NCI-H69 (cell line): ENCODE measurements around the gene LRRC27.

Experiments
- DNase-seq: peaks from one replicate; lab custom pipeline; 2025; lab: John Stamatoyannopoulos, UW

The LRRC27 gene

GRCh38 chr10:132390921-132391675, 59.1 kb downstream of the LRRC27 start:
- no peak for DNase-seq

- DNase-seq = no peak
Measured at GRCh38 chr10:132391676-132392020, 59.7 kb downstream of the LRRC27 start.

GRCh38 chr10:132392184-132392800, 60.3 kb downstream of the LRRC27 start:
- no peak for DNase-seq

- no peak for DNase-seq
Measured at GRCh38 chr10:132392811-132393694, 61.1 kb downstream of the LRRC27 start.

GRCh38 chr10:132393695-132394181, 61.7 kb downstream of the LRRC27 start:
- DNase-seq = no peak

GRCh38 chr10:132394201-132394811, 62.3 kb downstream of the LRRC27 start:
- peak; percentile 30 for DNase-seq

- DNase-seq = no peak
Measured at GRCh38 chr10:132394936-132395703, 63.1 kb downstream of the LRRC27 start.

- no peak for DNase-seq
Measured at GRCh38 chr10:132395704-132396493, 63.9 kb downstream of the LRRC27 start.

GRCh38 chr10:132396494-132397035, 64.6 kb downstream of the LRRC27 start:
- DNase-seq = peak; percentile 70

GRCh38 chr10:132397036-132397541, 65.1 kb downstream of the LRRC27 start, which contains the start of gene PWWP2B:
TSS of gene PWWP2B (plus strand) at chr10:132397200. CDS start at chr10:132397227, 27 bp downstream.
- peak; percentile 53 for DNase-seq

- peak; percentile 60 for DNase-seq
Measured at GRCh38 chr10:132397671-132398565, 65.9 kb downstream of the LRRC27 start.

- DNase-seq = no peak
Measured at GRCh38 chr10:132398566-132398991, 66.6 kb downstream of the LRRC27 start.

GRCh38 chr10:132399117-132400035, 67.4 kb downstream of the LRRC27 start:
- no peak for DNase-seq

- no peak for DNase-seq
Measured at GRCh38 chr10:132400041-132400546, 68.1 kb downstream of the LRRC27 start.

- DNase-seq = no peak
Measured at GRCh38 chr10:132400547-132401151, 68.7 kb downstream of the LRRC27 start.

- DNase-seq = no peak
Measured at GRCh38 chr10:132401401-132402118, 69.6 kb downstream of the LRRC27 start.
